ENCODE measurements around the gene TTLL7.

Gene TTLL7

DNA sequence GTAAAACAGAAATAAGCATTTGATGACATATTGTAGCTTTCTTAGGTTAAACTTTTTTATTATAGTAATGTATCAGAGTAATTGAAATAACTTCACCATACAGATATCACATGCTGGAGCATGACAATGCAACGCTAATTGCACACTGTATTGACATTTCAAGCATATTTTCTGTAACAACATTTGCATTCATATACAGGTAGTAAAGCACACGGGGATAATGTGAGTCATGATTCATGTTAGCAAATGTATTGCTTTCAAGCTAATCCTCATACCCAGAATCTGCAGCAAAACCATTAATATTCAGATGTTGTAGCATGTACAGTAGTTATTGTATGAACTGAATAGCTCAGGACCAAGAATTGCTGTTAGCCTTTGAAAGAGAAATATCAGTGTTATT lies 133.9 kb downstream of the TTLL7 start:
- no peak for DNase-seq (ENCODE audit: low read depth)

GRCh38 chr1:83860490-83861221 lies 138.3 kb downstream of the TTLL7 start:
- DNase-seq (ENCODE audit: low read depth): peak; percentile 50

- DNase-seq (ENCODE audit: low read depth): no peak
Observed at GRCh38 chr1:83857716-83858115, 141.2 kb downstream of the TTLL7 start.

GRCh38 chr1:83857103-83857502 lies 141.8 kb downstream of the TTLL7 start:
- DNase-seq (ENCODE audit: low read depth): no peak

DNA sequence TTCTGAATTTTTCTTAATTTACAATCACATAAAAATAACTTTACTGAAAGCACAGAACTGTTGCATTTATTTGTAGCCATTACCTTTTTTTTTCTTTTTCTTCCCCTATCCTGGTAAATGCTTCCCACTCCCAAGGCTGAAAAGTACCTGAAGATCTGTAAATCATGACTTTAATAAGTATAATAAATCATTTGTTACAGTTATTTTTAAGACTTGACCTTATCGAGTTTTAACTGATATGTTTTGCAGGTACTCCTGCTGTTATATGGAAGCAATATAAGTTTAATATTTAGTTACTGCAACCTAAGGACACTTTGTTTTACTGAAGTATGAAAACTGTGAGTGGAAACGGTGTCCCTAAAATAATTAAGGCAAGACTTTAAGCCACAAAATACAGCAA lies 142.6 kb downstream of the TTLL7 start:
- DNase-seq (ENCODE audit: low read depth): no peak

- no peak for DNase-seq (ENCODE audit: low read depth)
Observed at GRCh38 chr1:83854456-83854855, 144.5 kb downstream of the TTLL7 start.

DNA sequence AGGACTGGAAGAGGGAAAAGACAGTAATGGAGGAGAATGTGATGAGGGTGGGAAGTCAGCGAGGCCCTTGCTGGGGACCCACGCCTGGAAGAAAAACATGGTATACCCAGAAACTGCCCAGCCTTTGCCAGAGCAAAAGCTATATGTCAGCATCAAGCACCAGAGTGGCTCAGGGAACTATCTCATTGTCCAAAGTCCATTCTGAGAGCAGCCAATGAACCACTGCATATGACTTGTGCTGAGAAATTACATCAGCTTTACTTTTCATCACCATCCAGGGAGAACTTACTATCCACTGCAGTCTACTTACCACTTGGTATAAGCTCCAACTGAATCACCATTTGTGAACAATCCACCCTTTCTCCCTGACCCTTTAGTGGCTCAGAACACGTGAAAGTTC lies 148.1 kb downstream of the TTLL7 start:
- DNase-seq (ENCODE audit: low read depth): no peak

- DNase-seq (ENCODE audit: low read depth): no peak
Observed at GRCh38 chr1:83849191-83850061, 149.5 kb downstream of the TTLL7 start.

DNA sequence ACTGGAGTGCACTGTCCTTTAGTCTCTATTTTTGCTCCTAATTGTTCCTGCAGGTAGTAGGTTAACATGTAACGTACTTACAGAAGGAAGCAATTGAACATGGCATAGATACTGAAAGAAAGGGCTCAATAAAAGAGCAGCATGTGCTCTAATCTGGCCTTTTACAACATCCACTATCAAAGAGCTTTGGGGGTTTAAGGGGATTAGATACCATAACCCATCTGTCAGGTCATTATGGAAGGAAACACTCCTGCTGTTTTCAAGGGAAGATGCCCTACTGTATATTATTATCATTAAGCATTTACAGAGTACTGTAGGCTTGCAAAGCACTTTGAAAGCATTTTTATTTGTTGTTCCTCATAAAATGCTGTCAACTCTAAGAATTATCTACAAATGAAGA lies 152.8 kb downstream of the TTLL7 start:
- DNase-seq (ENCODE audit: low read depth): no peak

GRCh38 chr1:83845437-83846071 lies 153.4 kb downstream of the TTLL7 start:
- no peak for DNase-seq (ENCODE audit: low read depth)

GRCh38 chr1:83844546-83844945 lies 154.4 kb downstream of the TTLL7 start:
- no peak for DNase-seq (ENCODE audit: low read depth)

- DNase-seq (ENCODE audit: low read depth): no peak
Observed at GRCh38 chr1:83839566-83840173, 159.3 kb downstream of the TTLL7 start.

- no peak for DNase-seq (ENCODE audit: low read depth)
Observed at GRCh38 chr1:83838573-83838972, 160.4 kb downstream of the TTLL7 start.

DNA sequence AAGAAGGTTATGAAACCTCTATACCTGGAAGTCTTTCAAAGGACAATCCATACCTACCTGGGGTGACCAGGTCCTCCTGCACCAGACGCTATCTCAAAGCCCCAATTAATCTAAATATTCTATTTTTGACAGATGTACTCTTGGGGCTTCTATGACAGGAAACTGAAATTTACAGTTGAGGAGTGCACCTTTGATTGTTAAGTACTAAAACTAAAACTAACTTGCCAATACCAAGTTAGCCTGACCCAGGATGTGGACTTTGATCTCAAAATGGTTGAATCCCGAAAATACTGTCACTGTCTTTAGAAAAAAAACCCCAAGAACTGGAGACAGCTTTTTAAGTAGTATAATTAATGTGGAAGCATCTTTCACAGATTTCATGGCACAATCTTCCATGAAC lies 162.4 kb downstream of the TTLL7 start:
- DNase-seq (ENCODE audit: low read depth): no peak

DNA sequence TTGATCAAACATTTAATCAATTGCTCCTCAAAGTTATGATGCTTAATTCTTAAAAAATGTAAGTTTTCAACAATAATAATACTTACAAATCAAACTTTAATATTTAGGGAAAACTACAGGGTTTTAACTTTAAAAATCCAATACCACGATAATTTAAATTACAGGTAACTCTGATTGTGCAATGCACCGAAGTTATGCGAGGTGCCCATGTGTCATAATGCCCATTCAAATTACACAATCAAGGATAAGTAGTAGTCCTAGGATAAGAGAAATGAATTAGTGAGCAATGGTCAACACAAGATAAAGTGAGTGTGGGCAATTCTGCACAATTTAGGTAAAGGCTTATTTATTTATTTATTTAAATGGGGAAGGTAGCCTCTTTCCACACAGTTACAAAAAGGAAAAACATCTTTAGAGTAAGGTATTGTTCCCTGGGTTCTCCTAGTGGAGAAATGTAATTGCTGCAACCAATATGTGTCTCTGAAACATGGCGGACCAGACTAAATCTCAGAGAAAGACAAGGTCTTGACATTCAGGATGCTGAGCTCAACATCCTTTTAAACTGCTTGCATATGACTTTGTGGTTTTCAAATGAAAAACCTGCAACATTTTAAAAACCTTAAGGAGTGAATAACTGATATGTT lies 164.2 kb downstream of the TTLL7 start:
- no peak for DNase-seq (ENCODE audit: low read depth)

GRCh38 chr1:83832194-83832593 lies 166.7 kb downstream of the TTLL7 start:
- no peak for DNase-seq (ENCODE audit: low read depth)

- no peak for DNase-seq (ENCODE audit: low read depth)
Observed at GRCh38 chr1:83829106-83829505, 169.8 kb downstream of the TTLL7 start.

DNA sequence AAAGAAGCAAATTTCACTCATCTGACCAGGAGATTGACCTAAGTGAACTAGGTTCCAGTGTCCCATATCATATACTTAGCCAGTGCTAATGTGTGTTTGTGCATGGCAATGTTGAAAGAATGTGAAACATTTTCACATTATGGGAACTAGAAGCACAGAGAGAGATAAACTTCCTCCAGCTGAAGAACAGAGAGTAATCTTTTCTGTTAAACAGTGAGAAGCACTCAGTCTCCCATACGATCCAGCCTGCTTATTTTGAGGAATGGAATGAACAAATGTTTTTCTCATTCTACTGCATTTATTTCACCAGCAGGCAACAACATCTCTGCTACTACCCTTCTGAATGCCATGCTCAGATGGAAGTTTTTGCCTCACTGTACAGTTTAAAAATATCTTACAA lies 170.5 kb downstream of the TTLL7 start:
- no peak for DNase-seq (ENCODE audit: low read depth)

DNA sequence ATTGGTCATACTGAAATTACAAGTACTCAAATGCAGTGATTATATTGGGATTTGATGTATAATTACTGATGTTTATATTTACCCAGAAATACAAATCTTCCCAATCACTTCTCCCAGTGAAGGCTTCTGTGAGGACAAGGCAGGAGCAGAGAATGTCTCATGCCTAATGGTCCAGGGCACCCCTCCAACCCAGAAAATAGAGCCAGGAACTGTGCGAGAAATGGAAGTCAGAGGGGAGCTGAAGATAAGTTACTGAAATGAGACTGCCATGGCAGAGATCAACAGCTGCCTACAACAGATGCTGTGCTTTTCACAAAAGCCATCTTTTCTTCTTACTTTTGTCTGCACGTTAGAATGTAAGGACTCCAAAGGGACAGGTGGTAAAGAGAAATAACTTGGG lies 171.2 kb downstream of the TTLL7 start:
- DNase-seq (ENCODE audit: low read depth): no peak

DNA sequence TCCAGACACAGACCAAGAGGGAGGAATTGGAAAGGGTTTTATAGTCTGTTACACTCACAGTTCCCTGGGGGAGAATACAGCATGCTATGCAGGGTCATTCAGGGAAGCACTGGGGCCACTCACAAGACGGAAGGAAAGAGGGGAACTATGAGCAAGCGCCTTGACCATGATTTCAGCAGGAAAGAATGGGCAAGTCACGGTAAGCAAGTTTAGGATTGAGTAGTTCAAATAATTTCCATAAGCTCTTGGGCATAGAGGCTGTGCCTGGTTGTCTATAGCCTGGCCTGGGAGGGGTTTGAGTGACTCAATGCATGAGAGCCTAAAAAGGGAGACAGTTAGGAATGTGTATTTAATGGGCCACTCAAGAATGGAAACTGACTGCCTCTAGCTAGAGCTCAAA lies 176.7 kb downstream of the TTLL7 start:
- DNase-seq (ENCODE audit: low read depth): no peak

DNA sequence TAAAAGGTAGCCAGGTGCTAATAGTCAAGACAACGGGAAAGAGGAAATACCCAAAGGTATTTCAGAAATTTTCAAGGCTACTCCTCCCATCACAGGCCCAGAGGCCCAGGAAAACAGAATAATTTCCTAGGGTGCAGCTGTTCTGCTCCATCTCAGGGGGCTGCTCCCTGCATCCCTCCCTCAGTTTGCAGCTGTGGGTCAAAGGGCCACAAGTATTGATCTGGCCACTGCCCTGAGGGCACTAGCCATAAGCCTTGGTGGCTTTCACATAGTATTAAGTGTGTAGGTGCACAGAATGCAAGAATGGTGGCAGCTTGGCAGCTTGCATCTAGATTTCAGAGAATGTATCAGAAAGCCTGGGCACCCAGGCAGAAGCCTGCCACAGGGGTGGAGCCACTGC lies 179.5 kb downstream of the TTLL7 start:
- DNase-seq (ENCODE audit: low read depth): no peak

- DNase-seq (ENCODE audit: low read depth): no peak
Observed at GRCh38 chr1:83818916-83819315, 180.0 kb downstream of the TTLL7 start.

All from stimulated activated CD8-positive, alpha-beta memory T cell treated with anti-CD3 and anti-CD28 coated beads, Interleukin-12 subunit alpha, Interleukin-12 subunit beta, amount 100 ng/mL, for 4 hours (primary cell).